ENCODE measurements around the gene PFDN6. TPM values are rescaled to one million over a fixed set of nuclear protein-coding genes. Genes with fewer than 3 reads are reported as not detected.
A peak's percentile ranks its signal among the peaks of the same experiment; 100 is the strongest.

The PFDN6 gene
- total and polyA plus RNA-seq, 2 of the 13 experiments (the other 11 are each of a cell fraction or from before 2014, with no cell fraction given), result 75.5 to 87.0 TPM

- TF ChIP-seq WIZ (CRISPR knock-in tag; IDR thresholded peaks at IDR 0.05) (no peak; the same call in 1 of the 2 replicates), CC2D1A (CRISPR knock-in tag; IDR thresholded peaks at IDR 0.05) (no peak), ATF1 (CRISPR knock-in tag; IDR thresholded peaks at IDR 0.05) (peak; percentile 87), ASH2L (IDR thresholded peaks at IDR 0.05; ENCODE audit: insufficient read length, low read depth, low read length) (peak; percentile 100), ZNF556 (CRISPR knock-in tag; IDR thresholded peaks at IDR 0.05; ENCODE audit: borderline replicate concordance) (peak; percentile 95), ZMYM2 (CRISPR knock-in tag; IDR thresholded peaks at IDR 0.05) (no peak), SNRNP70 (IDR thresholded peaks at IDR 0.05; ENCODE audit: low read depth, low read length) (no peak), ZNF546 (CRISPR knock-in tag; conservative IDR thresholded peaks at IDR 0.05) (no peak), ZNF232 (CRISPR knock-in tag; IDR thresholded peaks at IDR 0.05; ENCODE audit: borderline replicate concordance) (peak; percentile 91; the same call in 1 of the 2 replicates), ZKSCAN8 (CRISPR knock-in tag; IDR thresholded peaks at IDR 0.05; ENCODE audit: borderline replicate concordance) (peak; percentile 61; the same call in 1 of the 2 replicates), RELA (CRISPR knock-in tag; IDR thresholded peaks at IDR 0.05) (no peak; the same call in 1 of the 2 replicates), MLLT10 (CRISPR knock-in tag; IDR thresholded peaks at IDR 0.05) (no peak), BHLHE40 (IDR thresholded peaks at IDR 0.05; ENCODE audit: low read length) (no peak; the same call in 1 of the 2 replicates), ADNP (CRISPR knock-in tag; IDR thresholded peaks at IDR 0.05) (no peak), ZBTB14 (CRISPR knock-in tag; IDR thresholded peaks at IDR 0.05) (peak; percentile 39; the same call in 1 of the 2 replicates), FOSL2 (CRISPR knock-in tag; IDR thresholded peaks at IDR 0.05) (peak; percentile 69; the same call in 1 of the 2 replicates), NFATC3 (CRISPR knock-in tag; IDR thresholded peaks at IDR 0.05) (peak; percentile 61; the same call in 1 of the 2 replicates), BRD4 (CRISPR knock-in tag; IDR thresholded peaks at IDR 0.05) (peak; percentile 100), DNMT1 (CRISPR knock-in tag; IDR thresholded peaks at IDR 0.05) (no peak), ZFP41 (CRISPR knock-in tag; IDR thresholded peaks at IDR 0.05; ENCODE audit: borderline replicate concordance) (no peak), HNRNPK (IDR thresholded peaks at IDR 0.05; ENCODE audit: low read depth, low read length, poor library complexity, severe bottlenecking) (no peak), ZNF609 (CRISPR knock-in tag; IDR thresholded peaks at IDR 0.05; ENCODE audit: borderline replicate concordance) (peak; percentile 41; the same call in 1 of the 2 replicates), ZNF317 (CRISPR knock-in tag; IDR thresholded peaks at IDR 0.05) (peak; percentile 81; the same call in 1 of the 2 replicates), MBD4 (IDR thresholded peaks at IDR 0.05; ENCODE audit: borderline replicate concordance, low read length) (no peak; the same call in 1 of the 2 replicates)
- TF ChIP-seq, protein P1, sequence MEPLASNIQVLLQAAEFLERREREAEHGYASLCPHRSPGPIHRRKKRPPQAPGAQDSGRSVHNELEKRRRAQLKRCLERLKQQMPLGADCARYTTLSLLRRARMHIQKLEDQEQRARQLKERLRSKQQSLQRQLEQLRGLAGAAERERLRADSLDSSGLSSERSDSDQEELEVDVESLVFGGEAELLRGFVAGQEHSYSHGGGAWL (CRISPR knock-in tag; IDR thresholded peaks at IDR 0.05), result peak; percentile 56; the same call in 1 of the 2 replicates
Measured at GRCh38 chr6:33271468-33272274, 17.7 kb upstream of the PFDN6 start, which contains the start of the genes RPS18 and VPS52 (continued).
